B cell (primary cell): ENCODE data around the gene OSER1.

Experiments
- EZH2 ChIP-seq: IDR thresholded peaks from 2 replicates; pipeline ENCODE4 v1.6.1; 2012; ENCODE audit warnings: borderline replicate concordance, low read depth, mild to moderate bottlenecking, moderate library complexity, low read length; ENCODE audit not compliant: insufficient read depth, poor library complexity, severe bottlenecking
- TF ChIP-seq, protein P1 (sequence below): fragments of 200-600 bp; IDR thresholded peaks from one replicate; pipeline ENCODE4 v1.8.0; 2022; ENCODE audit warnings: antibody characterized with exemption, mild to moderate bottlenecking

- TF ChIP-seq, protein P1, sequence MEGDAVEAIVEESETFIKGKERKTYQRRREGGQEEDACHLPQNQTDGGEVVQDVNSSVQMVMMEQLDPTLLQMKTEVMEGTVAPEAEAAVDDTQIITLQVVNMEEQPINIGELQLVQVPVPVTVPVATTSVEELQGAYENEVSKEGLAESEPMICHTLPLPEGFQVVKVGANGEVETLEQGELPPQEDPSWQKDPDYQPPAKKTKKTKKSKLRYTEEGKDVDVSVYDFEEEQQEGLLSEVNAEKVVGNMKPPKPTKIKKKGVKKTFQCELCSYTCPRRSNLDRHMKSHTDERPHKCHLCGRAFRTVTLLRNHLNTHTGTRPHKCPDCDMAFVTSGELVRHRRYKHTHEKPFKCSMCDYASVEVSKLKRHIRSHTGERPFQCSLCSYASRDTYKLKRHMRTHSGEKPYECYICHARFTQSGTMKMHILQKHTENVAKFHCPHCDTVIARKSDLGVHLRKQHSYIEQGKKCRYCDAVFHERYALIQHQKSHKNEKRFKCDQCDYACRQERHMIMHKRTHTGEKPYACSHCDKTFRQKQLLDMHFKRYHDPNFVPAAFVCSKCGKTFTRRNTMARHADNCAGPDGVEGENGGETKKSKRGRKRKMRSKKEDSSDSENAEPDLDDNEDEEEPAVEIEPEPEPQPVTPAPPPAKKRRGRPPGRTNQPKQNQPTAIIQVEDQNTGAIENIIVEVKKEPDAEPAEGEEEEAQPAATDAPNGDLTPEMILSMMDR: no peak
- TF ChIP-seq EZH2: no peak
Measured at GRCh38 chr20:44200983-44201382, 9.6 kb downstream of the OSER1 start.
